Subcutaneous abdominal adipose tissue (tissue), 5 donors: ENCODE data around the gene C21orf58.

Source experiments
- H3K27ac ChIP-seq: one replicate; pipeline ENCODE4 v1.7.0; 2013; ENCODE audit warnings: low read depth, mild to moderate bottlenecking, inconsistent platforms, low read length, moderate library complexity
- H3K27me3 ChIP-seq, 5 donors: one replicate each; pipeline ENCODE4 v1.7.0; 2013; ENCODE audit warnings: low read length in 5 of 5, inconsistent platforms in 1 of 5; ENCODE audit not compliant: control insufficient read depth in 5 of 5, insufficient read depth in 4 of 5
- H3K36me3 ChIP-seq, 5 donors: one replicate each; pipeline ENCODE4 v1.7.0; 2013; ENCODE audit warnings: low read length in 5 of 5; ENCODE audit not compliant: control insufficient read depth in 5 of 5, insufficient read depth in 5 of 5
- H3K4me1 ChIP-seq, 5 donors: one replicate each; pipeline ENCODE4 v1.7.0; 2013; ENCODE audit warnings: low read length in 5 of 5, mild to moderate bottlenecking in 3 of 5, moderate library complexity in 1 of 5; ENCODE audit not compliant: control insufficient read depth in 5 of 5, insufficient read depth in 5 of 5
- H3K4me3 ChIP-seq, 5 donors: one replicate each; pipeline ENCODE4 v1.7.0; 2013; ENCODE audit warnings: low read length in 5 of 5, low read depth in 1 of 5
- H3K9ac ChIP-seq, 5 donors: one replicate each; pipeline ENCODE4 v1.7.0; 2013; ENCODE audit warnings: low read length in 5 of 5, mild to moderate bottlenecking in 4 of 5, moderate library complexity in 3 of 5
- H3K9me3 ChIP-seq, 5 donors: one replicate each; pipeline ENCODE4 v1.7.0; 2013; ENCODE audit warnings: low read length in 5 of 5; ENCODE audit not compliant: control insufficient read depth in 5 of 5
- donor health status: healthy.
- donor health status: healthy.
- donor health status: healthy.
- donor health status: healthy.
- donor health status: healthy.

Gene C21orf58

GRCh38 chr21:46354046-46354445 is 30.4 kb upstream of the C21orf58 start:
- no peaks in the 10 kb centered on the region for H3K27me3 ChIP-seq
- no peak overlapping the region for H3K4me3 ChIP-seq
- H3K4me1 ChIP-seq, result no peaks in the 10 kb centered on the region
- peaks cover 5 to 95% (median 94%) of the 10 kb centered on the region in 5 donors for H3K36me3 ChIP-seq
- no peak overlapping the region for H3K9ac ChIP-seq
- no peaks in the 10 kb centered on the region for H3K9me3 ChIP-seq
- no peak overlapping the region for H3K27ac ChIP-seq

GRCh38 chr21:46352913-46353312 is 29.2 kb upstream of the C21orf58 start:
- Histone ChIP-seq H3K27ac (no peak overlapping the region), H3K27me3 (no peaks in the 10 kb centered on the region), H3K9ac (no peak overlapping the region), H3K9me3 (no peaks in the 10 kb centered on the region), H3K4me1 (peaks cover 0 to 3% (median 0%) of the 10 kb centered on the region in 5 donors), H3K4me3 (no peak overlapping the region), H3K36me3 (peaks cover 3 to 100% (median 98%) of the 10 kb centered on the region in 5 donors)

DNA sequence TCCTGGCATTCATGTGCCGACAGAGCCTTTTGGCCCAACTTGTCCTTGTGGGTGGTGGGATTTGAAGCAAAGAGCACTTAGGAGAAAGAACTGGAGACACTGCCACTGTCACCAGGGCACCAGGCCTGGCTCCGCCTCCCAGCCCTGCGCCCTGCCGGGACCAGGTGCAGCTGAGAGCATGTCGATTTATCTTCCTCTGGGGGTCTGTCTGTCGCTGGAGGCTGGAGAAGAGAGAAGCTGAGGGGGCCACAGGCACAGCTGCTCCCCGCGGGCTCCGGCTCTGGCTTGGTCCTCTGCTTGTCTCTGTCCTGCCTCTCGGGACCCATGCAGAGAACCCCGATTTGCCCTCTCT is 28.5 kb upstream of the C21orf58 start:
- peaks cover 0 to 3% (median 0%) of the 10 kb centered on the region in 5 donors for H3K4me1 ChIP-seq
- H3K36me3 ChIP-seq, result peaks cover 3 to 100% (median 98%) of the 10 kb centered on the region in 5 donors

GRCh38 chr21:46351476-46352163 is 27.9 kb upstream of the C21orf58 start:
- H3K27ac ChIP-seq, result no peak overlapping the region
- no peaks in the 10 kb centered on the region for H3K27me3 ChIP-seq
- H3K9ac ChIP-seq, result no peak overlapping the region
- no peak overlapping the region for H3K4me3 ChIP-seq
- H3K9me3 ChIP-seq, result no peaks in the 10 kb centered on the region
- peaks cover 3 to 100% (median 98%) of the 10 kb centered on the region in 5 donors for H3K36me3 ChIP-seq
- peaks cover 0 to 3% (median 0%) of the 10 kb centered on the region in 5 donors for H3K4me1 ChIP-seq

More for the DNA sequence above, 28.5 kb upstream of the C21orf58 start:
- no peak overlapping the region for H3K27ac ChIP-seq
- no peaks in the 10 kb centered on the region for H3K9me3 ChIP-seq
- no peak overlapping the region for H3K9ac ChIP-seq
- no peaks in the 10 kb centered on the region for H3K27me3 ChIP-seq
- H3K4me3 ChIP-seq, result no peak overlapping the region

DNA sequence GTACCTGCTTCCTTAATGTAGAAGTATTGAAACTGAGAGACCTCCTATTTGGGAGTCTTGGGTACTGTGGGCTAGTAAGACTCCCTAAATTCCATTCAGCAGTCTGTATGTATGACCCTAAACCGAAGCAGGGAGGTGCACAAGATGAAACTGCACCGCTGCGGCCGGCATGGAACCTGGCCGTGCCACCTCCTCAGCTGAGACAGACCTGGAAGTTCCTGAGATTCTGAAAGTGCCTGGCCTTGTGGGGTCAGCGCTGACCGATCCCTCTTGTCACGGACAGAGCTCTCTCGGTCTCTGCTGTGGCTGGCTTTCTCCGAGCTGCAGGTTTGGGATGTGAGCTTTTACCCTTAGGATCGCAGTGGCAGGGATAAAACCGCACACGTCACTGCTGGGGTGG is 27.3 kb upstream of the C21orf58 start:
- Histone ChIP-seq H3K36me3 (peaks cover 3 to 100% (median 98%) of the 10 kb centered on the region in 5 donors), H3K27me3 (no peaks in the 10 kb centered on the region), H3K9me3 (no peaks in the 10 kb centered on the region), H3K27ac (no peak overlapping the region), H3K4me3 (no peak overlapping the region), H3K4me1 (peaks cover 0 to 3% (median 0%) of the 10 kb centered on the region in 5 donors), H3K9ac (no peak overlapping the region)

DNA sequence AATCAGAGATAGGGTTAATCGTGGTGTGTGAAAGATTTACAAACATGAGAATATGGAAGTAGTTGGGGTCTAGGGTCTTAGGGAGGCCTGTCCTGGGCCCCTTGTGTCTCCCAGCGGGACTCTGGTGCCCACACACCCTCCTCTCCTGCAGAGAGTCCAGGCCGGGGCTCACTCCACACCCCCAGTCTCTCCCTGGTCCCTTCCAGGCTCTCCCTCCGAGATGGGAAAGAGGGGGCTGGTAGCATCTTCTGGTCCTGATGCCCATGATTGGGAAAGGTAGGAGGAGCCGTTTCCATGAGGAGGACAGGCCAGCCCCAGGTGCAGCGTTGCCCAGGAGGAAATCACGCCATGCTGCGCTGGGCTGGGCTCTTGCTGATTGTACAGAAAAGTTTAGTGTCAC is 26.9 kb upstream of the C21orf58 start:
- Histone ChIP-seq H3K9me3 (no peaks in the 10 kb centered on the region), H3K27me3 (no peaks in the 10 kb centered on the region), H3K36me3 (peaks cover 3 to 100% (median 98%) of the 10 kb centered on the region in 5 donors), H3K4me1 (peaks cover 0 to 3% (median 0%) of the 10 kb centered on the region in 5 donors), H3K4me3 (no peak overlapping the region), H3K9ac (no peak overlapping the region), H3K27ac (no peak overlapping the region)

GRCh38 chr21:46349134-46349760 is 25.6 kb upstream of the C21orf58 start:
- Histone ChIP-seq H3K9ac (no peak overlapping the region), H3K9me3 (no peaks in the 10 kb centered on the region), H3K4me1 (peaks cover 0 to 3% (median 0%) of the 10 kb centered on the region in 5 donors), H3K27ac (no peak overlapping the region), H3K27me3 (no peaks in the 10 kb centered on the region), H3K36me3 (peaks cover 3 to 89% (median 87%) of the 10 kb centered on the region in 5 donors), H3K4me3 (no peak overlapping the region)

DNA sequence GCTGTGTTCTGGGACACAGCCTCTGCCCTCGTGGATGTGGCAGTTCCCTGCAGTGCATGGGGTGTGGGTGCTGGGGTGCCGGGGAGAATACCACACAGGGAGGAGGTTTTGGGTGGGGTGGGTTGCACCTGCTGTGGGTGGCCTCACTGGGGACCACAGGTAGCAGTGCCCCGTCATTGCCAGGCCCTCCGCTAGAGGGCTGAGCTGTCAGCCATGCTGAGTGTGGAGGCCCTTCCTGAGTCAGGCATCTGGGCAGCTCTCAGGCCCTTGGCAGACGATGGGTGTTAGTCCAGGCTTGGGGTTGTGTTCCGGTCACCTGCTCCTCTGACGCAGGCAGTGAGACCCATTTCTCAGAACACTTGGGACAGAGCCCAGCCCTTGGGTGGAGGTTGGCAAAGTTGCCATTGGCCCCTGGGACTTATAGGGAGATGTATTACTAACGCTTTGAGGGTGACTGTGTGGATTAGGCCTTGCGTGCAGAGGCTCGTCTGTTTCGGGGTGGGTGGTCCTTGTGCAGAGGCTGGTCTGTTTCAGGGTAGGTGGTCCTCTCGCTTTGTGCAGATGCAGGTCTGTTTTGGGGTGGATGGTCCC is 24.2 kb upstream of the C21orf58 start:
- Histone ChIP-seq H3K4me1 (peaks cover 0 to 3% (median 0%) of the 10 kb centered on the region in 5 donors), H3K9ac (no peak overlapping the region), H3K4me3 (no peak overlapping the region), H3K36me3 (peaks cover 3 to 76% (median 73%) of the 10 kb centered on the region in 5 donors), H3K27ac (no peak overlapping the region), H3K27me3 (no peaks in the 10 kb centered on the region), H3K9me3 (no peaks in the 10 kb centered on the region)

DNA sequence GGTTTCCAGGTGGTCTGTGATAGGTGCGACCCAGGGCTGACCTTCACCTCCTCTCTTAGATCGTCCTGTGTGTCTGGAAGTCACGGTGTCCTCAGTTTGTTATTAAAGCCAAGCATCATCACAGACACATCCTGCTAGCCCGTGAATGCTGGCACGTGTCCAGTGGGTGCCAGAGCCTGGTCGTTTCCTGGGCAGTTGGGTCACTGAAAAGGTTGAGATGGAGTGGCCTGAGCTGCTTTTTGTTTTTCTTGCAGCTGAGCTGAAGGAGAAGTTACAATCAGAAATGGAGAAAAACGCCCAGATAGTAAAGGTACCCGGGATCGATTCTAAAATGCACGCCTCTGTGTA is 23.5 kb upstream of the C21orf58 start:
- H3K4me1 ChIP-seq, result peaks cover 0 to 3% (median 0%) of the 10 kb centered on the region in 5 donors
- no peak overlapping the region for H3K27ac ChIP-seq
- H3K27me3 ChIP-seq, result no peaks in the 10 kb centered on the region
- H3K9ac ChIP-seq, result no peak overlapping the region
- H3K4me3 ChIP-seq, result no peak overlapping the region
- H3K9me3 ChIP-seq, result no peaks in the 10 kb centered on the region
- peaks cover 3 to 71% (median 66%) of the 10 kb centered on the region in 5 donors for H3K36me3 ChIP-seq
